ENCODE data around the gene CRYAB.

Gene CRYAB

GRCh38 chr11:111860257-111860656 lies 51.3 kb downstream of the CRYAB start:
- TF ChIP-seq CTCF (IDR thresholded peaks at IDR 0.05; ENCODE audit: low read depth, low read length): no peak
- DNase-seq (ENCODE audit: extremely low read depth, low read depth): no peak

All from AG09319 (cell line).